ENCODE measurements around the gene MBTPS2. TPM values are rescaled to one million over a fixed set of nuclear protein-coding genes. Genes with fewer than 3 reads are reported as not detected.

MBTPS2 gene
- total and polyA plus RNA-seq, 9 of the 15 experiments (the other 6 are each of a cell fraction or from before 2014, with no cell fraction given) = 2.3 to 18.7 (median 4.0) TPM

GRCh38 chrX:21839334-21840192, at the start of gene MBTPS2 (continued):
- TF ChIP-seq CEBPG (CRISPR knock-in tag; IDR thresholded peaks at IDR 0.05) (no peak), CEBPG (tag; conservative IDR thresholded peaks at IDR 0.05 in 1 of 2, IDR thresholded peaks at IDR 0.05 in 1 of 2) (no peak), HMGXB4 (CRISPR knock-in tag; IDR thresholded peaks at IDR 0.05) (no peak), ESRRA (IDR thresholded peaks at IDR 0.05; ENCODE audit: borderline replicate concordance, low read depth) (no peak), DPF2 (IDR thresholded peaks at IDR 0.05) (no peak), HDAC6 (IDR thresholded peaks at IDR 0.05; ENCODE audit: low read depth, low read length) (no peak), ZNF644 (tag; IDR thresholded peaks at IDR 0.05; ENCODE audit: low read depth) (no peak), NR3C1 (CRISPR knock-in tag; IDR thresholded peaks at IDR 0.05) (no peak; the same call in 1 of the 2 replicates), CC2D1A (IDR thresholded peaks at IDR 0.05) (peak; percentile 35; the same call in 1 of the 2 replicates), PHF21A (IDR thresholded peaks at IDR 0.05; ENCODE audit: borderline replicate concordance, low read depth) (peak; percentile 79; the same call in 1 of the 2 replicates), PREB (CRISPR knock-in tag; IDR thresholded peaks at IDR 0.05) (no peak), FOXP1 (CRISPR knock-in tag; IDR thresholded peaks at IDR 0.05) (no peak; the same call in 1 of the 2 replicates), ZNF639 (CRISPR knock-in tag; conservative IDR thresholded peaks at IDR 0.05 in 1 of 2, IDR thresholded peaks at IDR 0.05 in 1 of 2) (peak in 1 of 2 experiments; percentile 63; a peak in 1 of 4 replicates), ETV5 (CRISPR knock-in tag; IDR thresholded peaks at IDR 0.05; ENCODE audit: low read depth) (peak; percentile 59; the same call in 1 of the 2 replicates), MTA1 (IDR thresholded peaks at IDR 0.05; ENCODE audit: borderline replicate concordance) (no peak), ILF3 (IDR thresholded peaks at IDR 0.05; ENCODE audit: borderline replicate concordance) (no peak), PRPF4 (IDR thresholded peaks at IDR 0.05; ENCODE audit: insufficient read depth, low read depth, low read length, poor library complexity, severe bottlenecking) (no peak), NFIX (CRISPR knock-in tag; IDR thresholded peaks at IDR 0.05; ENCODE audit: low read depth) (no peak), SMC3 (conservative IDR thresholded peaks at IDR 0.05; ENCODE audit: insufficient read depth, low read depth, low read length) (no peak; the same call in none of the 2 replicates), ELF4 (CRISPR knock-in tag; IDR thresholded peaks at IDR 0.05) (no peak)

Data from K562 (cell line).